GM21737 (cell line): ENCODE results near the gene MORN1.
A peak's percentile ranks its signal among the peaks of the same experiment; 100 is the strongest.

Source experiments
- ATAC-seq: cut with Tn5 transposase; IDR thresholded peaks from one replicate; pipeline ENCODE4 v1.9.1; 2021; ENCODE audit warnings: mild to moderate bottlenecking, moderate library complexity; ENCODE audit not compliant: unreplicated experiment

MORN1 gene

DNA sequence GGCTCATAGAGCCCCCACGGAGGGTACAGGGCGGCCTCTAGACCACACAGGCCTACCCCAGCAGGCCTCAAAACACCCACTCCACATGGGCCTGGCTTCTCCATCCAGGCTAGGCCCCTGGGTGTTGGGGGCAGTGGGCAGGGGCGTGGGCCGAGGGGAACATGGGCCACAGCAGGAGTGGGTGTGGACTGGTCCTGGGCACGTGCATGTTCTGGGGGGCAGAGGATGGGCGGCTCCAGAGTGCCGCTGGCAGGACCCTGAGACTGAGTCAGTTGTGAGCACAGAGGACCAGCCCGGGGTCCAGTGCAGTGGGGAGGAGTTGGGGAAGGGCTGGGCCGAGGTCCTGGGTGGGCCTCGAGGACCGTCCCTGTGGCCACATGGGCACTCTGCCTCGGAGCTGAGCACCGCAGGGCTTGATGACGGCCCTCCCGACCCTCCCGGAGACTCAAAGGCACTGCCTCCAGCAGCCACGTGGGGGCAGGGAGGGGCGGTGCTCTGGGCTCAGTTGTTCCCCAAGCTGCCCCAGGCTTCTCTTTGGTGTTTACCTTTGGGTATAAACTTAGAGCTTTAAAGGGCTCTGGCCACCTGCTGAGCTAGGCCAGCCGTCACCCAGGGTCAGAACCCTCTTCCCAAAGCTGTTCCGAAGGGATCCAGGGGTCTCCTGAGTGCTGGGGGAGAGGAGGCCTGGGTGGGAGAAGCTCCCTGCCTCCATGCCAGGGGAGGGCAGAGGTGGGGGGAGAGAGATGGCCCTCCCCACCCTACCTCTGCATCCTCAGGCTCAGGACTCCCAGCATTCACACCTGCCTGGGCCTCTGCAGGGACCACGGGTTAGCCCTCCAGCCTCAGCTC is 79.9 kb downstream of the MORN1 start:
- no peak for ATAC-seq

- no peak for ATAC-seq
Observed at GRCh38 chr1:2310332-2311183, 80.8 kb downstream of the MORN1 start.

DNA sequence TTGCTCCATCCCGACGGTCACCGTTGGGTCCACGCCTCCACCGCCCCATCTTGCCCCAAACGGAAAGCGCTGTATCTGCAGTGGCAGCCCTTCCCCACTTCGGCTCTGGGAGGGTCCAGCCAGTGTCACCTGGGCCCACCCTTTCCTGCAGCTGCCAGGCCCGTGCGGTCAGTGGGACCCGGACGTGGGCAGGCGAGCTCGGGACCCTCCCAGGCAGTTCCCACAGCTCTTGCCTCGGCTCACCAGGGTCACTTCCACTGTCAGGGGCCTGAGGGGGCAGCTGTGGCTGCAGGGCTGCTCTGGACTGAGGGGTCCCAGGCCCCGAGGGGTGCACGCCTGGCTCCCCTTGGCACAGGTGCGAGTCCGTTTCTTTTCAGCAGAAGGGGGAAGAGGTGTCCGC is 82.5 kb downstream of the MORN1 start:
- no peak for ATAC-seq

- ATAC-seq: no peak
Observed at GRCh38 chr1:2307972-2308371, 83.4 kb downstream of the MORN1 start.

GRCh38 chr1:2307064-2307605 is 84.2 kb downstream of the MORN1 start:
- no peak for ATAC-seq

- no peak for ATAC-seq
Observed at GRCh38 chr1:2306151-2306978, 85.0 kb downstream of the MORN1 start.

DNA sequence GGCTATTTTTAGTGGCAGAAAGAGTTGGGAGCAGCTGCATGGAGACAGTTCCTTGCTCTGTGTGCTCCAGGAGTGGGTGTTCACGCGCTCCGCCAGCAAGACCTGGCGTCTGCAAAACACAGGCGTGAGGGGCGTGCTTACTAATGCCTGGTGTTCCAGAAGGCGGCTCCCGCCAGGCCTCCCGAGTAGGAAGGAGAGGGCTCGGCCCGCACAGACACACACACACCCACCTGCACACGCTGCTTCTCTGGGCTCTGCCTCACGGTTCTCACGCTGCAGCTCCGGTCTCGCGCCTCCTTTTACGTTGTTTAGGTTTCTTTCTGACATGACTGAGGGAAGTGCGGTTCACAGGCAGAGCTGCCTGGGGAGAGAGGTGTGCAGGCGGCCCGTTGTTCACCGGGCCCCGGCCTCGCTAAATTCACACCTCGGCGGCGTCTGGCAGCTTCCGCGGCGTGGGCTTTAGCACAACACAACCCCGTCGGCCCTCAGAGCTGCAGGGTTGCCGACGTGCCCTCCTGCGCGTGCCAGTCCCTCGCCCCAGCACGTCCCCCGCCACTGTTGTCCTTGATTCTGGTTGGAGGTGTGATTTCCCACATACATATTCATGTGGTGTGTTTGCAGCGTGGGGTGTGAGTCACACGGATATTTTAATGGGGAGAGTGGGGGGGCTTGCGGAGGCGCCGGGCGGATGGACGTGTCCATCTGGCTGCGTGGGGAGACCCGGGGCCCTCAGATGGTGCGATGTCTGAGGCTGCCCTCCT is 86.3 kb downstream of the MORN1 start:
- ATAC-seq: no peak

GRCh38 chr1:2304282-2304681 is 87.1 kb downstream of the MORN1 start:
- no peak for ATAC-seq

DNA sequence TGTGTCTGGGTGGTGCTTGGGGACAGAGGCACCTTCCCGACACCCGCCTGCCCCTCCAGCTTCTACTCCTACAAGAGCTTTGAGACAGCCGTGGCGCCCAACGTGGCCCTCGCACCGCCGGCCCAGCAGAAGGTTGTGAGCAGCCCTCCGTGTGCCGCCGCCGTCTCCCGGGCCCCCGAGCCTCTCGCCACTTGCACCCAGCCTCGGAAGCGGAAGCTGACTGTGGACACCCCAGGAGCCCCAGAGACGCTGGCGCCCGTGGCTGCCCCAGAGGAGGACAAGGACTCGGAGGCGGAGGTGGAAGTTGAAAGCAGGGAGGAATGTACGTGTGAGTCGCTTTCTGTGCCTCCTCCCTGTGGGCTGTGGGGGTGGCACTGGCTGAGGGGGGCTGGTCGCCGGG is 87.6 kb downstream of the MORN1 start:
- no peak for ATAC-seq

GRCh38 chr1:2303016-2303775 is 88.2 kb downstream of the MORN1 start:
- no peak for ATAC-seq

- ATAC-seq: no peak
Observed at GRCh38 chr1:2302292-2302925, 88.9 kb downstream of the MORN1 start.

GRCh38 chr1:2301607-2302291 is 89.6 kb downstream of the MORN1 start:
- no peak for ATAC-seq

GRCh38 chr1:2300851-2301606 is 90.3 kb downstream of the MORN1 start:
- ATAC-seq: peak; percentile 56

- peak; percentile 63 for ATAC-seq
Observed at GRCh38 chr1:2300004-2300771, 91.2 kb downstream of the MORN1 start.

- no peak for ATAC-seq
Observed at GRCh38 chr1:2299131-2299627, 92.2 kb downstream of the MORN1 start.

GRCh38 chr1:2298685-2299084 is 92.7 kb downstream of the MORN1 start:
- no peak for ATAC-seq
